H1 (cell line): ENCODE data around the gene HOXC11. TPM values are rescaled to one million over a fixed set of nuclear protein-coding genes. Genes with fewer than 3 reads are reported as not detected.

Source experiments
- CTCF ChIA-PET: fragments of 300-600 bp; sonication (Branson Sonifier 250); formaldehyde crosslinking; loops from one replicate; lab custom pipeline; 2021; ENCODE audit not compliant: partially characterized antibody; lab: Charles Lee
- POLR2A ChIA-PET: fragments of 300-600 bp; sonication (Branson Sonifier 250); formaldehyde crosslinking; loops from one replicate; lab custom pipeline; 2021; ENCODE audit warnings: inconsistent platforms; ENCODE audit not compliant: partially characterized antibody; lab: Charles Lee
- DNase-seq, 2 experiments: peaks; one replicate each; pipeline versions ENCODE4 v3.0.0 to v3.0.0-alpha.2; 2010 to 2022; ENCODE audit warnings: low spot score in 2 of 2, low read depth in 1 of 2, mixed read lengths in 1 of 2
- FAIRE-seq: peaks from 2 replicates; lab custom pipeline; 2011; peaks lifted over from hg19 to GRCh38; lab: Jason Lieb, UNC
- H2AFZ ChIP-seq: 2 replicates; pipeline ENCODE4 v1.8.1; 2012; ENCODE audit warnings: low read length, inconsistent platforms
- H2AK5ac ChIP-seq: 2 replicates; pipeline ENCODE4 v1.6.1; 2013; ENCODE audit warnings: low read depth, low read length
- H2BK120ac ChIP-seq: replicated peaks from 2 replicates; pipeline ENCODE3; 2013; ENCODE audit warnings: low read depth, low read length, inconsistent platforms
- H2BK12ac ChIP-seq: 2 replicates; pipeline ENCODE4 v1.6.1; 2013; ENCODE audit warnings: low read depth, low read length
- H2BK15ac ChIP-seq: 2 replicates; pipeline ENCODE4 v1.6.1; 2013; ENCODE audit warnings: low read length
- H2BK20ac ChIP-seq: 2 replicates; pipeline ENCODE4 v1.6.1; 2013; ENCODE audit warnings: low read length
- H2BK5ac ChIP-seq: 2 replicates; pipeline ENCODE4 v1.6.1; 2013; ENCODE audit warnings: low read depth, low read length
- H3K14ac ChIP-seq: 2 replicates; pipeline ENCODE4 v1.6.1; 2013; ENCODE audit warnings: inconsistent platforms; ENCODE audit not compliant: insufficient read length
- H3K18ac ChIP-seq: 2 replicates; pipeline ENCODE4 v1.6.1; 2013; ENCODE audit warnings: low read length; ENCODE audit errors: extremely low read depth
- H3K23ac ChIP-seq: 2 replicates; pipeline ENCODE4 v1.6.1; 2013; ENCODE audit warnings: inconsistent platforms; ENCODE audit not compliant: insufficient read length
- H3K23me2 ChIP-seq: 2 replicates; pipeline ENCODE4 v1.6.1; 2013; ENCODE audit warnings: low read depth, low read length
- H3K27ac ChIP-seq: 2 replicates; pipeline ENCODE4 v1.6.1; 2011; ENCODE audit warnings: low read depth, low read length, inconsistent platforms
- H3K27me3 ChIP-seq, 4 experiments: replicated peaks in 1 of 4; 1 replicate in 1 of 4; 2 replicates in 3 of 4; pipeline versions ENCODE4 v1.6.1 to v1.8.1; 2011 to 2013; ENCODE audit warnings: low read length in 3 of 4, mild to moderate bottlenecking in 3 of 4, inconsistent platforms in 2 of 4, mixed read lengths in 2 of 4, moderate library complexity in 1 of 4; ENCODE audit not compliant: control insufficient read depth in 3 of 4, insufficient read depth in 3 of 4; ENCODE audit errors: extremely low read depth in 1 of 4
- H3K36me3 ChIP-seq, 4 experiments: 2 replicates each; pipeline versions ENCODE4 v1.6.1 to v1.8.1; 2011 to 2013; ENCODE audit warnings: mild to moderate bottlenecking in 4 of 4, low read length in 3 of 4, moderate library complexity in 2 of 4, control low read depth in 1 of 4, inconsistent platforms in 1 of 4; ENCODE audit not compliant: insufficient read depth in 4 of 4, control insufficient read depth in 2 of 4
- H3K4ac ChIP-seq: replicated peaks from 2 replicates; pipeline ENCODE3; 2013; ENCODE audit warnings: low read length, low read depth, mixed read lengths, inconsistent platforms; ENCODE audit not compliant: insufficient read length
- H3K4me1 ChIP-seq, 4 experiments: replicated peaks in 1 of 4; 1 replicate in 1 of 4; 2 replicates in 3 of 4; pipeline versions ENCODE4 v1.6.1 to v1.8.1; 2011 to 2013; ENCODE audit warnings: low read length in 3 of 4, inconsistent platforms in 2 of 4, mixed read lengths in 1 of 4; ENCODE audit not compliant: insufficient read depth in 4 of 4, control insufficient read depth in 3 of 4
- H3K4me2 ChIP-seq, 2 experiments: 2 replicates each; pipeline versions ENCODE4 v1.6.1 to v1.8.1; 2011 to 2013; ENCODE audit warnings: low read depth in 2 of 2, low read length in 2 of 2, control low read depth in 1 of 2, inconsistent platforms in 1 of 2, mild to moderate bottlenecking in 1 of 2; ENCODE audit not compliant: insufficient read depth in 1 of 2
- H3K4me3 ChIP-seq, 4 experiments: fragments of 200-600, 300-600 bp in 1 of 4; sonication (generic), shearing (Covaris generic), sonication (Bioruptor Twin) in 1 of 4; 2 replicates each; pipeline versions ENCODE4 v1.5.1 to v1.8.1; 2011 to 2016; ENCODE audit warnings: low read length in 4 of 4, low read depth in 3 of 4, control low read depth in 2 of 4, inconsistent platforms in 2 of 4, mild to moderate bottlenecking in 2 of 4, mixed read lengths in 1 of 4, moderate library complexity in 1 of 4; ENCODE audit not compliant: insufficient read depth in 2 of 4; ENCODE audit errors: extremely low read depth in 1 of 4
- H3K56ac ChIP-seq: replicated peaks from 2 replicates; pipeline ENCODE3; 2013; ENCODE audit warnings: low read depth, mild to moderate bottlenecking, mixed read lengths, low read length, inconsistent platforms; ENCODE audit not compliant: insufficient read length
- H3K79me1 ChIP-seq: 2 replicates; pipeline ENCODE4 v1.6.1; 2013; ENCODE audit warnings: low read depth, low read length, control low read depth
- H3K79me2 ChIP-seq, 2 experiments: 2 replicates each; pipeline versions ENCODE4 v1.6.1 to v1.8.1; 2012 to 2013; ENCODE audit warnings: low read length in 2 of 2, mild to moderate bottlenecking in 2 of 2, inconsistent platforms in 1 of 2; ENCODE audit not compliant: insufficient read depth in 2 of 2, control insufficient read depth in 1 of 2
- H3K9ac ChIP-seq, 4 experiments: replicated peaks in 1 of 4; 1 replicate in 1 of 4; 2 replicates in 3 of 4; pipeline versions ENCODE4 v1.6.1 to v1.8.1; 2011 to 2013; ENCODE audit warnings: low read depth in 3 of 4, low read length in 3 of 4, control low read depth in 2 of 4, mild to moderate bottlenecking in 2 of 4, moderate library complexity in 2 of 4, inconsistent platforms in 1 of 4; ENCODE audit errors: extremely low read depth in 1 of 4
- H3K9me3 ChIP-seq, 2 experiments: 2 replicates each; pipeline versions ENCODE4 v1.6.1 to v1.8.1; 2012 to 2013; ENCODE audit warnings: mild to moderate bottlenecking in 2 of 2, moderate library complexity in 2 of 2, control low read depth in 1 of 2, inconsistent platforms in 1 of 2, low read depth in 1 of 2, low read length in 1 of 2, mixed read lengths in 1 of 2; ENCODE audit not compliant: insufficient read depth in 2 of 2
- H4K20me1 ChIP-seq, 2 experiments: replicated peaks in 1 of 2; 2 replicates each; pipeline versions ENCODE3 to v1.8.1; 2011 to 2013; ENCODE audit warnings: inconsistent platforms in 2 of 2, low read length in 2 of 2, mild to moderate bottlenecking in 1 of 2; ENCODE audit not compliant: insufficient read depth in 2 of 2, control insufficient read depth in 1 of 2
- H4K5ac ChIP-seq: 2 replicates; pipeline ENCODE4 v1.6.1; 2013; ENCODE audit warnings: low read length, low read depth, mixed read lengths, inconsistent platforms; ENCODE audit not compliant: insufficient read length
- H4K8ac ChIP-seq: 2 replicates; pipeline ENCODE4 v1.8.0; 2013; ENCODE audit warnings: mild to moderate bottlenecking, moderate library complexity, low read length, inconsistent platforms; ENCODE audit not compliant: insufficient read depth; ENCODE audit errors: extremely low read depth
- H4K91ac ChIP-seq: replicated peaks from 2 replicates; pipeline ENCODE3; 2013; ENCODE audit warnings: low read length, mixed read lengths, inconsistent platforms; ENCODE audit not compliant: insufficient read length
- EZH2 ChIP-seq: fragments of 200-600 bp; sonication (generic); IDR thresholded peaks from 2 replicates; pipeline ENCODE4 v1.7.1; 2012; ENCODE audit warnings: low read depth, mild to moderate bottlenecking, moderate library complexity, low read length, inconsistent platforms; ENCODE audit not compliant: severe bottlenecking
- RNF2 ChIP-seq: fragments of 200-900, 300-1000 bp; sonication (generic); IDR thresholded peaks from 2 replicates; pipeline ENCODE4 v1.7.1; 2016; ENCODE audit warnings: borderline replicate concordance, low read depth, mild to moderate bottlenecking, antibody characterized with exemption, low read length; ENCODE audit not compliant: poor library complexity, severe bottlenecking; ENCODE audit errors: missing control alignments
- SUZ12 ChIP-seq: fragments of 200-600 bp; sonication (generic); IDR thresholded peaks from 2 replicates; pipeline ENCODE4 v1.6.1; 2012; ENCODE audit warnings: mild to moderate bottlenecking, inconsistent platforms, low read length, moderate library complexity, mixed read lengths
- ZNF274 ChIP-seq: IDR thresholded peaks from 2 replicates; pipeline ENCODE4 v1.7.0; 2012; ENCODE audit warnings: low read length, borderline replicate concordance; ENCODE audit errors: extremely low read depth
- WGBS, 2 experiments: shearing (Covaris generic) in 1 of 2; methylation state at CpG; one replicate each; pipeline versions ENCODE4 v1.1.6 to v1.1.7; 2013 to 2015; ENCODE audit warnings: low lambda C conversion rate in 2 of 2, mixed read lengths in 2 of 2, inconsistent platforms in 1 of 2, low coverage in 1 of 2, missing lambda C conversion rate in 1 of 2; ENCODE audit not compliant: insufficient replicate concordance in 2 of 2, insufficient coverage in 1 of 2, insufficient read length in 1 of 2; ENCODE audit errors: extremely low coverage in 1 of 2, missing lambda C conversion rate in 1 of 2; 5-methylcytosine and 5-hydroxymethylcytosine counted together
- polyA plus RNA-seq, 7 experiments: library from polyadenylated mRNA; depleted of rRNA in 3 of 7; stranded (reverse) in 5 of 7; unstranded in 2 of 7; fragments of >200 nt in 5 of 7; fragments of 200-250 nt in 2 of 7; gene quantifications; 1 replicate in 5 of 7; 2 replicates in 1 of 7; 4 replicates in 1 of 7; pipeline versions ENCODE4 v1.2.1 to v1.2.3, GENCODE V29; 2011 to 2013; ENCODE audit warnings: missing spikeins in 2 of 7, mixed read lengths in 2 of 7
- total RNA-seq: library from RNA; stranded (reverse); fragmentation: NEBNext Ultra II Directional; extraction: Animal tissue kit (Norgen Biotek cat#: 25700); gene quantifications from 2 replicates; pipeline ENCODE4 v1.2.1, GENCODE V29; 2021
- TF ChIP-seq, protein P1 (sequence below): IDR thresholded peaks from 2 replicates; pipeline ENCODE4 v1.6.1; 2012; ENCODE audit warnings: inconsistent platforms
- TF ChIP-seq, protein P2 (sequence below), 3 experiments: IDR thresholded peaks; 1 replicate in 2 of 3; 2 replicates in 1 of 3; pipeline versions ENCODE4 v1.5.1 to v1.6.1; 2011; ENCODE audit warnings: low read length in 3 of 3, mild to moderate bottlenecking in 3 of 3, inconsistent platforms in 2 of 3, low read depth in 1 of 3, moderate library complexity in 1 of 3; ENCODE audit not compliant: insufficient read depth in 1 of 3; ENCODE audit errors: control extremely low read depth in 1 of 3

Gene HOXC11
- total and polyA plus RNA-seq, 2 of the 8 experiments (the other 6 are each of a cell fraction or from before 2014, with no cell fraction given), result not detected

DNA sequence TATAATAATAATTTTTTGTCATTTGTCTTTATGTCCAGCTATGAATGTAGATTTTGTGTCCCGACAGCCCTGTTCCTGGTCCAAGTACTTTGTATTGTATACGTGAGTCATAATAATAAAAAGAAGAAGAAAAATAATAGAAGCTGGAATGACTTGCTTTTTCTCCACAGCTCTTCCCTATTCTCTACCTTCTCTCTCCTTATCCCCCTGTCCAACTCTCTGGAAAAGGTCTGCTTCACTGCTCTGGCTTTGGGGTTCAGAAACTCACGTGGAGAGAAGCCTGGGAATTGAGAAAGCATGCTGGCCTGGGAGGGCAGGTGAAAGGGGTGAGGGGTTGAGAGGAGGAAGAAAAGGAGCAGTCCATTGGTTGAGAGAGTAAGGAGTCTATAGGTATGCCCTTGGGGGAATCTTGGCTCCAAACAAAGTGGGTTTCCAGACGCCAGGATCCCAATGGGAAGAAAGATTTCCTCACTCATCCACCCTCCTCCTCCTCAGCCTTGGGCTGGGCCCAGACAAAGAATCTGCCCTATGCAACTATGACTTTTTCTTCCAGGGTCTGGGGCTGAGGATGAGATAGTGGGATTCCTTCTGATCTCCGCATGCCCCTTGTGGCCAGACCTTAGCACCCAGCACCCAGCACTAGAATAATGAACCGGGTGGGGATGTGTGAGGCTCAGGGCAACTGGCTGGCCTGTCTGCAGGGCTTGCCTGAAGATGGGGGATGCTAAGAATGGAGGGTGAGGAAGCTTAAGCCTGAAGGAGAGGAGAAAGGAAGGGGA, 39.9 kb downstream of the HOXC11 start:
- Histone ChIP-seq H3K79me2 (no peaks in the 10 kb centered on the region), H4K8ac (no peak overlapping the region), H2BK12ac (peak overlapping the region; percentile 29; the same call in 1 of the 2 replicates), H4K91ac (no peak overlapping the region), H3K36me3 (no peaks in the 10 kb centered on the region), H3K9me3 (no peaks in the 10 kb centered on the region), H2BK20ac (no peak overlapping the region), H3K4me3 (no peak overlapping the region), H2AFZ (no peak overlapping the region), H4K5ac (no peak overlapping the region), H2BK15ac (no peak overlapping the region), H3K27ac (no peak overlapping the region), H3K23ac (no peak overlapping the region), H3K4me2 (no peak overlapping the region), H3K23me2 (no peaks in the 10 kb centered on the region; the same call in 1 of the 2 replicates), H2AK5ac (no peak overlapping the region), H2BK5ac (no peak overlapping the region), H2BK120ac (no peak overlapping the region), H3K14ac (no peak overlapping the region), H3K9ac (no peak overlapping the region), H4K20me1 (peaks cover 4 to 44% of the 10 kb centered on the region in 2 experiments), H3K79me1 (no peaks in the 10 kb centered on the region), H3K18ac (no peak overlapping the region), H3K4ac (no peak overlapping the region), H3K4me1 (peaks cover 0 to 9% (median 0%) of the 10 kb centered on the region in 4 experiments; a peak in 3 of 7 replicates), H3K27me3 (peaks cover 93 to 100% (median 99%) of the 10 kb centered on the region in 4 experiments), H3K56ac (no peak overlapping the region)
- 19% methylated on average over 6 of the region's 6 CpGs; no CpG with 5 or more reads in 1 of the 2 experiments for WGBS, 2 experiments
- ChIA-PET CTCF (interaction anchor here (0.8 to 2.9 kb wide), 12 partner anchors 9 to 195 kb away, joined by 3 to 12 read pairs (median 4); no protein-coding TSS in a partner anchor), POLR2A (no interaction called here)
- FAIRE-seq, result no peak
- TF ChIP-seq, protein P1, sequence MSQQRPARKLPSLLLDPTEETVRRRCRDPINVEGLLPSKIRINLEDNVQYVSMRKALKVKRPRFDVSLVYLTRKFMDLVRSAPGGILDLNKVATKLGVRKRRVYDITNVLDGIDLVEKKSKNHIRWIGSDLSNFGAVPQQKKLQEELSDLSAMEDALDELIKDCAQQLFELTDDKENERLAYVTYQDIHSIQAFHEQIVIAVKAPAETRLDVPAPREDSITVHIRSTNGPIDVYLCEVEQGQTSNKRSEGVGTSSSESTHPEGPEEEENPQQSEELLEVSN, result no peak
- TF ChIP-seq ZNF274, result no peak
- TF ChIP-seq SUZ12, result peak; percentile 69
- TF ChIP-seq EZH2, result peak; percentile 40
- peak; percentile 67 for TF ChIP-seq RNF2
- TF ChIP-seq, protein P2, sequence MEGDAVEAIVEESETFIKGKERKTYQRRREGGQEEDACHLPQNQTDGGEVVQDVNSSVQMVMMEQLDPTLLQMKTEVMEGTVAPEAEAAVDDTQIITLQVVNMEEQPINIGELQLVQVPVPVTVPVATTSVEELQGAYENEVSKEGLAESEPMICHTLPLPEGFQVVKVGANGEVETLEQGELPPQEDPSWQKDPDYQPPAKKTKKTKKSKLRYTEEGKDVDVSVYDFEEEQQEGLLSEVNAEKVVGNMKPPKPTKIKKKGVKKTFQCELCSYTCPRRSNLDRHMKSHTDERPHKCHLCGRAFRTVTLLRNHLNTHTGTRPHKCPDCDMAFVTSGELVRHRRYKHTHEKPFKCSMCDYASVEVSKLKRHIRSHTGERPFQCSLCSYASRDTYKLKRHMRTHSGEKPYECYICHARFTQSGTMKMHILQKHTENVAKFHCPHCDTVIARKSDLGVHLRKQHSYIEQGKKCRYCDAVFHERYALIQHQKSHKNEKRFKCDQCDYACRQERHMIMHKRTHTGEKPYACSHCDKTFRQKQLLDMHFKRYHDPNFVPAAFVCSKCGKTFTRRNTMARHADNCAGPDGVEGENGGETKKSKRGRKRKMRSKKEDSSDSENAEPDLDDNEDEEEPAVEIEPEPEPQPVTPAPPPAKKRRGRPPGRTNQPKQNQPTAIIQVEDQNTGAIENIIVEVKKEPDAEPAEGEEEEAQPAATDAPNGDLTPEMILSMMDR (IDR thresholded peaks at IDR 0.05; ENCODE audit: control extremely low read depth in 1 of 3, insufficient read depth in 1 of 3, low read depth in 1 of 3, low read length in 3 of 3), result peak in 1 of 3 experiments; percentile 8; a peak in 1 of 4 replicates
- DNase-seq, result no peak
